ENCODE measurements around the gene KNCN.

DNA sequence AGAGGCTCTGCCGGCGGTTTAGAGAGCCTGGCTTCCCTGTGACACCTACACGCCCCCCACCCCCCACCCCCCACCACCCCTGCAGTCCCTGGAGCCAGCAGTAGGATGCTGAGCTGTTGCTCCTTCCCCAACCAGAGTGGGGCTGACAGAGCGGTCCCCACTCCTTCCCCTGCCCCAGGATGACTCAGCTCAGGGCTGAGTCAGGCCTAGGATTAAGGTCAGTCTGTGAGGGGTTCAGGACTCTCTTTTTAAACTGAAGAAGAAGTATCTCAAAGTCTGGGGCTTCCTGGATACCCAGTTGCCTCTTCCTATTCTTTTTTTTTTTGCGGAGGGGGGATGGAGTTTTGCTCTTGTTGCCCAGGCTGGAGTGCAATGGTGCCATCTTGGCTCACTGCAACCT, 42.7 kb downstream of the KNCN start:
- TF ChIP-seq TAF1 (IDR thresholded peaks at IDR 0.05; ENCODE audit: borderline replicate concordance, insufficient read depth, low read length): no peak
- no peak for TF ChIP-seq POLR2AphosphoS5 (IDR thresholded peaks at IDR 0.05; ENCODE audit: low read depth, low read length)
- TF ChIP-seq REST (IDR thresholded peaks at IDR 0.05; ENCODE audit: insufficient read depth in 1 of 2, low read depth in 2 of 2, low read length in 2 of 2): no peak
- no peak for TF ChIP-seq SIN3A (IDR thresholded peaks at IDR 0.05; ENCODE audit: borderline replicate concordance, insufficient read depth, low read length)
- no peak for TF ChIP-seq FOXP2 (optimal IDR thresholded peaks at IDR 0.05; ENCODE audit: borderline replicate concordance, extremely low read depth, extremely low read length, insufficient read depth)
